HG02885 (cell line): ENCODE measurements around the gene GALNTL6.
"Not testable (repeated sequence)": the region's sequence is repeated elsewhere in the genome, so short reads cannot be mapped to it uniquely, and the experiment has no call there.

Experiments
- ATAC-seq: cut with Tn5 transposase; IDR thresholded peaks from one replicate; pipeline ENCODE4 v1.9.1; 2021; ENCODE audit warnings: mild to moderate bottlenecking; ENCODE audit not compliant: unreplicated experiment, poor library complexity

GALNTL6 gene

DNA sequence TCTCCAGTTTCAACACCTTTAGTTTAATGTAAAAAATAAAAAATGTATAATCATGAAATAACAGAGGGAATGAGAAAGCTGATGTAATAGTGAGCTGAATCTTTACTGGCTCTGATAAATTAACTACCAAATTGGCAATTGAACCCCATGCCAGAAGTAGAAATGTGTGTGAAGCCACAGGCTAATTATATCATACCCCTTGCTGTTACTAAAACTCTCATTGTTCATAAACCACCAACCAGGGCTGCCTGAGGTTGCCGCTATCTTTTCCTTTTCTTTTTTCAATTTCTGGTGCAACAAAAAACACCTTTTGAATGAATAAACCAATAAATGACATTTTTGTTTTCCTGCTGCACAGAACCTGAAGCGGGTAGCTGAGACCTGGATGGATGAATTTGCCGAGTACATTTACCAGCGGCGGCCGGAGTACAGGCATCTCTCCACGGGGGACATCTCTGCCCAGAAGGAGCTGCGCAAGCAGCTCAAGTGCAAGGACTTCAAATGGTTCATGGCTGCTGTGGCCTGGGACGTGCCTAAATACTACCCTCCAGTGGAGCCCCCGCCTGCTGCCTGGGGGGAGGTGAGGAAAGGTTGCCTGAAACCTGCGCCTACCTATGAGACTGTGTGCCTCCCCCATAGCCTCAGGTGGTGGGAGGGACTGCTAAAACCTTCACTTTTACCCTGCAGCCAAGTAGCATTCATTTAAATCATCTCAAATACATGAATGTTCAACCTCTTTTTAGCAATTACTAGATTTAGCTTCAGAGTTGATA, 1138.7 kb downstream of the GALNTL6 start:
- no peak for ATAC-seq

DNA sequence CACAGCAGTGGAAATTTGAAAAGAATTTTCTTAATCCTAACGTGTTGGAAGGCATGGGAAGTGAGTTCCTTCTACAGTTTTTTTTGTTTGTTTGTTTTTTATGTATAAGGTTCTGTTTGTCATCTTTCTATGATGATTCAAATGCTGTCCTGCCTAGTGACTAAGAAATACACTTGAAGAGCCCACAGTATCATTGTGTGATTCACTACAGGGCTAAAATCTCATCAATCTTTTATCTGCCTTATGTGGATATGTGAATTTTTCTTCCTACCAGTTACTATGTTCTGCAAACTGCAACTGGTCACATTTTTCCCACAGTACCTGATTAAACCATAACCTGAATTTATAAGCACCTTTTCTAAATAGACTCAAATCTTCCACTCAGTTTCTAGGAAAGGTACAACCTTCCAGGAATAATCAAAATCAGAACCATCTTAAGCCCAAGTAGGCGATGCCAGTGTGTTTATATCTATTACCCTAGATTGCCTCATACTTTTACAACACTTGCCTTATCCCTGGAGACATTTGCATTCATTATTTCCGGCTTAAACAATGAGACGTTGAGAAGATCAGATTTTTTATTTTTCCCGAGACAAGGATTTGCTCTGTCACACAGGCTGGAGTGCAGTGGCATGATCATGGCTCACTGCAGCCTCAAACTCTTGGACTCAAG, 1140.8 kb downstream of the GALNTL6 start:
- no peak for ATAC-seq

DNA sequence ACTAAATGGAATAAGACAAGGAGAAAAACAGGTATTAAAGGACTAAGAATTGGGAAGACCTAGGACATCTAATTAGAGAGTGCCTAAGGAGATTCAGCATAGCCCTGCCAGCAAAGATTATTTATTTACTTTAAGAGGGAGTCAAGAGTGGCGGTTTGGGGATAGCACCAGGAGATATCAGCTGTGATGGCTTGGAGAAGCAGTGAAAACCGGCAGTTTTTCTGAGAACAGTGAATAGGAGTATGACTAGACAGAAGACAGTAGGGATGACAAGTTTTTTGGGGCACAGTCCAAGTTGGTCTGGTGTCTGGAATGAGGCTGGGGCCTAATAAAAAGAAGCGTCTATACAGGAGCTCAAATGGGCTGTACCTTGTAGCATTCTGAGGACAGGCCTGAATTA, 1143.1 kb downstream of the GALNTL6 start:
- ATAC-seq: not testable (repeated sequence)

DNA sequence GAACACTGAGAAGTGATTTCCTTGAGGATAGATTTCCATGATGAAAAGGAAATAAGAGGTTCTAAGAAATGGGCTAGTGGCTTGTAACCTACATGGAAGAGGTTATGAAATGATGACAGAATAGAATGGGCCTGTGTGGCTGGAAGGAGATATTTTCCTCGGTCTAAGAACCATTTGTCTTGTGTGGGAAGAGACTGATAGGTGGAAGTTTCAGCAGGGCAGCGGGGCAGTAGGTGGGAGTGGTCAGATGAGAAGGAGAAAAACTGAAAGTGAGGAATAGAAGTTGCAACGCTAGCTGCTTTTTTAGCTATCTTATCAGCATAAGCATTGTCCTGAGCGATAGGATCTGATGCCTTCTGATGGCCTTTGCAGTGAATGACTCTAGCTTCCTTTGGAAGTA, 1144.0 kb downstream of the GALNTL6 start:
- ATAC-seq: no peak

DNA sequence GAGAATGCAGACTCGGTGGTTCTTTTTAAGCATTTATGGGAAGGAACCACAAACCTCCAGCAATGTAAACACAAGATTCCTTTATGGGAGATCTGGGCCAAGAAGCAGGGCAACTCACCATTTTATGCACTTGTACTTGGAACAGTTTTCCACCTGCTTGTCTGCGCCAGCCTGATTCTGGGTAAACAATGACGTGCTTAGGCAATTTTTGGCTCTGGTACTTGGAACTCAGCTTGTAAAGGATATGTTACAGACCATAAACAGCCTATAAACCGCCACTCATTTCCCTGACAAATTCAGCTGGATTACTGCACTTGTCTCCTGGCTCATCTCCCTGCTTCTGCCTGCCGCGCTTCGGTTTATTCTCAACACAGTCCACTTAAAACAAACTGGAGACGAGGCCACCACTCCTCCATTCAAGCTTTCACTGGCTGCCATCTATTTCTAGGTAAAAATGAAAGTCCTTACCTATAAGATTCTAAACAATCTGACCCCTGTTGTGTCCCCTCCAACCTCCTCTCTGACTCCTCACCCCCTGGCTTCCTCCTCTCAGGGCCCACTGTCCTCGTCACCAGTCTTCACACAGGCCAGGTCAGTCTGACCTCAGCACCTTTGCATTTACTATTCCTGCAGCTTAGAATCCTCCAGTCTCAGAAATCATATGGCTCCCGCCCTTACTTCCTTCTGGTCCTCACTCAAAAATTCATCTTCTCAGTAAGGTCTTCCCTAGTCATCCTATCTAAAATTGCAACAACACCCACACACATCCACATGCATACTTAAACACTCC, 1149.6 kb downstream of the GALNTL6 start:
- no peak for ATAC-seq

DNA sequence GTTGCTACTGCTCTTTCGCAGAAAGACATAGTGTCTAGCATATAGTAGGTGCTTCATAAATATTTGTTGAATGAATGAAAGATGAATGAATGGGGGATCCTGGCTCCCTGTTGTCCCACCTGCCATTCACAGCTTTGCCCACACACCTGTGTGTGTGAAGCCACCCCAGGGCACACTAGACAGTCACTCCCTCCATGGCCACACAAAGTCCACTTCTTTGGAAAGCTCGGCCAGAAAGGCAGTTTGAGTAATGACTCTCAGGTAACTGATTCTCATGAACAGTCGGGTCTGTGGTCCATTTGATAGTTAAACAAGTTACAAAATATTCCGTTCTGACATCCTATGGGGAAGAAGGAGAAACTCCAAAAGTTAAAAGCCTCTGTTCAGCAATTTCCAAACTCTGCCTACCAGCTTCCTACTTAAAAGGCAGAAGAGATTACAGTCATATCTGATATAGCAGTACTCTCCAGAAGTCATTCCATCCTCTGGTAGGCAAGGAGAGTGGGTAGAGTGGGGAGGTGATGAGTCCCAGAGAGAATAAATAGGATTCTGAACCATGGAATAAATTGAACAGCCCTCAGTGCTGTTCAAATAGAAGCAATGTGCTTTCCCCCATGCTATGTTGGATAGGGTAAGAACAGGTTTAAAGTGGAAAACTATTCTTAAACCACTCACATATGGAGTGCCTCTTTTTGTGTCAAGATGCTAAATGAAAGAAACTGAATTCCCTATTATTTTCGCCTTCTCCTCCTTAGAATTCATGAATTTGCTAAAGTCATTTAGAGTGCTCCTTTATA, 1150.5 kb downstream of the GALNTL6 start:
- ATAC-seq: no peak

DNA sequence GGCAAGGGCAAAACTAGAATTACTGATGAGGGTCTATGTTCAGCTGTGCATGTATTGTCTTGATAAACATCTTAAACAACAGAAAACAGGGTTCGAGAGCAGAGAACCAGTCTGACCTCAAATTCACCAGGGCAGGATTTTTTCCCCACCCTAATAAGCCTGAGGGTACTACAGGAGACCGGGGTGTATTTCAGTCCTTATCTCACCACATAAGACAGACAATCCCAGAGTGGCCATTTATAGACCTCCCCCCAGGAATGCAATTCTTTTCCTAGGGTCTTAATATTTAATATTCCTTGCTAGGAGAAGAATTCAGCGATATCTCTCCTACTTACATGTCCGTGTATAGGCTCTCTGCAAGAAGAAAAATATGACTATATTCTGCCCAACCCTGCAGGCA, 1157.0 kb downstream of the GALNTL6 start:
- ATAC-seq: not testable (repeated sequence)

DNA sequence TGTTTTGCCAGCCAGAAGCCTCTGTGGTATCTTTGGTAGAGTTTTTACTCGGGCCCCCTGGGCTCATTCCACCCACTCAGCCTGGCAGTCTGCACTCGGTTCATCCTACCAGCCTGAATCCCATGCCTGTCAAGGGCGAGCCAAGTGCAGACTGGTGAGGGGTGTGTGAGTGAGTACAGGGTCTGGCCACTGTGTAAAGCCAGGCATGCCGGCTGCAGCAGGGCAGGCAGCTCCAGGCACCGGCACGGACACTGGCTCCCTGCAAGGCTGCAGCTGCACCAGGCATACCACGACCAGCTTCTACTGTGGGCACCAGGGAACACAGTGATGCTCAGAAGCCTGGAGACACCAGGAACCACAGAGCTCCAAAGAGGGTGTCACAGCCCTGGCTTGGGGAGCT, 1161.4 kb downstream of the GALNTL6 start:
- ATAC-seq: no peak

DNA sequence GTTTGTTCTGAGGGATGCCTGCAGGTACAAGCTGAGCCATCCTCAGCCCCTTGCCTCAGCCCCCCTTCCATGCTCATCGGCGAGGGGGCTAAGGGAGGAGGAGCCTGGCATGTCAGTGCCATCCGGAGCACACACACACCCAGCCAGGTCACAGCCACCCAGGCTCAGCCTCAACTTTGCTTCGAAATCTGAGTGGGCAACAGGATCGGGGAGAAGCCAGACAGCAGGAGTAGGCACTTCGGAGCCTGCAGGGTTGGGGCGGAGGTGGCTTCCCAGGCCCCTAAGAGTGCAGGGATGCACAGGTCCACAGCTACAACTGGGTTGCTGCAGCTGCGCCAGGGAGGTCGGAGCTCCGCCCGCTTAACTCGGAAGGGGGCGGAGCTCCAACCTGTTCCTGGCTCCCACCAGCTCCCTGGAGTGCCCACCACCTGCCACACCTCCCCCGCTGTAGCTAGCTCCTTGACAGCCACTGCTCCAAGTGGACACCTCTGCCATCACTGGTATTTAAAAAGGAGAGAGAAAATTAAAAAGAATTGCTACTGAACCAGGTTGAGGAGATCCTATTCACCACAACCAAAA, 1162.5 kb downstream of the GALNTL6 start:
- ATAC-seq: no peak

DNA sequence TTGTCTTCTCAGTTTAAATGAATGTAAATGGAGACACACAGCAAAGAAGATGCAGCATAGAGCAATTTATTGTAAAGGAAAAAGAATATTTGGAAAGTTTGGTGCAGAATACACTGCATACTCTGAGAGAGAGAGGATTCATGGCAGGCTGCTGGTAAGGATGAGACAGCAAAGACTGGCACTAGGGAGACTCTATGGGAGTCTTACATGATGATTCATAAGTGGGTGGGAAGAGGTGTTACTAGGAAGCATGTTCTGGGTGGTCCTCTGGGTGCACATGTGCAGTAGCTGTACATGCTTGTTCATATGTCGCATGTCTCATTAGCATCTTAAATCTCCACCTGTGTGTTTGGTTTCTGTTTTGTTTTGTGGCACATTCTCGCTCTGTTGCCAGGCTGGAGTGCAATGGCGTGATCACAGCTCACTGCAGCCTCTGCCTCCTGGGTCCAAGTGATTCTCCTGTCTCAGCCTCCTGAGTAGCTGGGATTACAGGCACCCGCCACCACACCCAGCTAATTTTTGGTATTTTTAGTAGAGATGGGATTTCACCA, 1164.4 kb downstream of the GALNTL6 start:
- ATAC-seq: not testable (repeated sequence)

DNA sequence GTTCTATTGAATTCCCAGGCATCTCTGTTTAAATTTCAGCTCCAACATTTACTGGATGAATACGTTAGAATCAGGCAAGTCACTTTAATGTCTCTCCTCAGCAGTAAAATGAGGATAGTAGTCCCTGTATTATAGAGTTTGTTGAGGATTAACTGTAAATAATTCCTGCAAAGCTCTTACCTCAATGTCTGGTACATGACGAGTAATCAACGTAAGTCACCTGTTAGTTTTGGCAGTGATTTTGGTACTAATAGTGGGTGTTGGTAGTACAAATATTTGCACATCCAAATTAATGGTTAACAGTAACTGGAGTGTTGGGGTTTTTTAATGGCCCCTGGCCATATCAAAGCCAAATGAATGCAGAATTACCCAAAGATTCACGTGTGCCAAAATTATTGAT, 1165.6 kb downstream of the GALNTL6 start:
- ATAC-seq: no peak

DNA sequence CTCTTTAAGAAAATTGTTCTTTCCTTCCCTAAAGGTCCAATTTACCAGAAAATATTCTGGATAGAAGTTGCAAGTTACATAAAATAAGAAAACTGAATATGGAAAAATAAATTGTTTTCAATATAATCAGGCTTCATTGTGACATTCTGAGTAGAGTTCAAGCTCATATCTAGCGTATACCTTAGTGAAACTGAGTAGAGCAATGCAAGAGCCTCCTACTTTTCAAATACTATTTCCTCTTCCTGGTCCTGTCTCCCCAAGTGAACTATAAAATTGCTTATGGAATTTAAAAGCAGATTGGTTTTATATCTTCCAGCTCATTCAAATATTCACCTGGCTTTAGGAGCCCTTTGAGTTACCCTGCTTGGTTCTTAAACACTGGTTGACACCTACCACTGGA, 1166.1 kb downstream of the GALNTL6 start:
- ATAC-seq: no peak

DNA sequence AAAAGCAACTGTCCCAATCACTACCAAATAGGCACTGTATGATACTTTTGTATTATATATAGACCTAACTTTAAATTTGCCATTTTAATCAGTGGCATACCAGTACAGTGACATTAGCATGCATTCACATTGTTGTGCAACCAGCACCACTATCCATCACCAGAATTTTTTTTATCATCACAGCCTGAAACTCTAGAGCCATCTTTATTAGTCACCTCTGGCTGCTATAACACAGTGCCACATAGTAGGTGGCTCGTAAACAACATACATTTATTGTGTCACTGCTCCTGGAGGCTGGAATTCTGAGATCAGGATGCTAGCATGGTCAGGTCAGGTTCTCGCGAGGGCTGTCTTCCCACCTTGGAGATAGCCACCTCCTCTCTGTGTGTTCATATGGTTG, 1167.0 kb downstream of the GALNTL6 start:
- no peak for ATAC-seq

DNA sequence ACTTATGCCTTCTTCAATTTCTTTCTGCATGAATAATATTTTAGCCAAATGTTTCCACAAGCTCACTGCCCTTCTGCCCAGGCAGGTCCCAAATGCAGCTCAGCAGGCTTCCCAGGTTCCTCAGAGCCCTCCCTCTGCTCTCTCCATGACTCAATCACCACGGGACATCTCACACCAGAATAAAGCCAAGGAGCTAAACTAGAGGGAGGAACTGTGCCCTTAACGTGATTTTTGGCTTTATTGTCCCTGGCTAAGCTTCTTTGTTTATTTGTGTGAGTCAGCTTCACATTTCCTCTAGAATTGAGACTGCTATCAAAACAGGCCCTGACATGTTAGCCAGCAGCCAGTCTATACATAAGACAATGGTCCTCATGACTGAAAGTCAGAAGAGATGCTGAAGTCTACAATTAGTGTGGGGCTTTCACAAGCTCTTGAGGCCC, 1169.0 kb downstream of the GALNTL6 start:
- peak; percentile 36 for ATAC-seq

DNA sequence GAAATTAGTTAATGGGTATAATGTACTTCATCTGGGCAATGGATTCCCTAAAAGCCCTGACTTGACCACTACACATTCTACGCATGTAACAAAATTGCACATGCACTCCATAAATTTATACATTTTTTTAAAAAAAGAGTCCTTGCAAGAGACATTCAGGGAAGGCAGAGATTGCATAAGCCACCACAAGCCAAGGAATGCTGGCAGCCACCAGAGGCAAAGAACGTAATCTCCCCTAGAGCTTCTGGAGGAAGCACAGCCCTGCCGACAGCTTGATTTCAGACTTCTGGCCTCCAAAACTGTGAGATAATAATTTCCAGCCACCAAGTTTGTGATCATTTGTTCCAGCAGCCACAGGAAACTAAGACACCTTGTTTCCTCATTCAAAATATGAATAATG, 1169.8 kb downstream of the GALNTL6 start:
- ATAC-seq: no peak

DNA sequence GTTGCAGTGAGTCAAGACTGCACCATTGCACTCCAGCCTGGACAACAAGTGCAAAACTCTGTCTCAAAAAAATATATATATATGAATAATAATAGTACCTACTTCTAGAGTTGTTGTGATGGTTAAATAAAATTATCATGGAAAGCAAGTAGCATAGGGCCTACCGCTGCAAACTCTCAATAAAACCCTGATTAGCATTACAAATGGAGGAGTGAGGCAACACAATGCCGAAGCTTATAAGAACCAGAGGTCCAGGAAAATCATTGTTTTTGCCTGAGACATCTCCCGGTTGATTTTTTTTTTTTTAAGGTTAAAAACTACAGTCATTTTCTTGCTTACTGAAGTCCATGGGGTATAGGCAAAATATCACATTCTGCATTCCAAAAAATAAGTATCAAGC, 1170.4 kb downstream of the GALNTL6 start:
- ATAC-seq: no peak

DNA sequence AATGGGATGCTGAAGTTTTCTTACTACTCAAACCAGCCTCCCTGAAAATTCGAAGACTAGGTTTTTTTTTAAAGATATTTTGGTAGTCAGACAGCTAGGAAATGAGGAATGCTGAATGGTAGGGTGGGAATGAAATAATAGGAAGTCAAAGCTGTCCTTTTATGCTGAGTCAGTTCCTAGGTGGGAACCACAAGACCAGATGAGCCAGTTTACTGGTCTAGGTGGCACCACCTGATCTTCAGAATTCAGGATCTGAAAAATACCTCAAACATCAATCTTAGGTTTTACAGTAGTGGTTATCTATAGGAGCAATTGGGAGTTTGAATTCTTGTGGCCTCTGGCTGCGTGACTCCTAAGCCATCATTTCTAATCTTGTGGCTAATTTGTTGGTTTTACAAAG, 1172.3 kb downstream of the GALNTL6 start:
- no peak for ATAC-seq

DNA sequence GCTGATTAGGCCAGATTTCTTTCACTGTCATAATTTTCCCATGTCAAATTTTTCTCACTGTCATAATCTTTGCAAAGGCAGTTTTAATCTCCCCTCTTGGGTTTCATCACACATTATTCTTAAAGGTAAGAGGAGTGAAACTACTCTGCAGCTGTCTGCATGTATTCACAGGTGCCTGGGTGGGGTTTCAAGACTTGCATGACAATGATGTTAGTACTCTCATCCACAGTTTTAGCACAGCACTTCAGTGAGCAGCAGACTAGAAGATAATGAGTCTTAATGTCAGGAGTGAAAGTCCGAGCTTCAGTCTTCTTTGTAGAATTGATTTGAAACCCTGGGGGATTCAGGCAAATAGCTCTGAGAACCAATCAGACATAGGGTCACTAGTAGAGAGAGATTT, 1172.9 kb downstream of the GALNTL6 start:
- peak; percentile 91 for ATAC-seq

DNA sequence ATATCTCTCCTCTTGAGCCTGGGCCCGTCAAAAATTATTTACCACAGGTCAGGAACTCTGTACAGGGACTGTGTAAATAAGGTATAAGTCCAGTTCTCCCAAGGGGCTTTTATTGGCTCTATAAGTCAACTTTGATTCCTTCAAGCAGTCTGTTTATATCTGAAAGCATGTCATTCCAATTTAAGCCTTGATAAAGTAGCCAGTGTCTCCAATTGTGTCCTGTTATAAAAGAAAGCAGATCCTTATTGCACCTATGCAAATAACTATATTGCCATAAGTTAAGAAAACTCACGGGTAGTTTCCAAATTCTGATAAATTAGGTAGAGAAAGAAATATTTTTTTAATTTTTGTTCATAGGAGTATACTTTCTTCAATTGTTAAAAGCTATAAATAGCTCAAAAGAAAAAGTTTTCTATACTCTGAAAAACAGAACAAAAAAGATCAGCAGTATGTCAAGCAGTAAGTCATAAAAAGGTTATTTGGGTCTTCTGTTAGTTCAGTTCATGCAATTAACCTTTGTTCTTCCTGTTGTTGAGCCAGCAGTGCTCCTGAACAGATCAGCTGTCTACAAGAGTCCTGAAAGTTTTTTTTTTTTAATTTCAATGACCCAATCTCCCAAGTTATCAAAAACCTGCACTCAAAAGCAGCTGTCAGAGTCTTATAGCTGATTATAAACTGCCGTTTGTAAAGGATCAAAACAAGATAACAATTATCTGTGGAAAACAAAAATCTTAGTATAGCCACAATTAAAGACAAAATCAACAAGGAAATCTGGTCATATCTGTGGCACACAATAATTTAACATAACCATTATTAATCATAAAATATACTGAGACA, 1177.0 kb downstream of the GALNTL6 start:
- no peak for ATAC-seq
